HepG2 (cell line): ENCODE measurements around the gene CTXN1. TPM values are rescaled to one million over a fixed set of nuclear protein-coding genes. Genes with fewer than 3 reads are reported as not detected.

Experiments
- AHR ChIP-seq: IDR thresholded peaks from 2 replicates; pipeline ENCODE4 v1.6.1; 2018; ENCODE audit warnings: missing genetic modification reagents, missing compliant biosample characterization
- BCLAF1 ChIP-seq: fragments of 450-650 bp; IDR thresholded peaks from 2 replicates; pipeline ENCODE4 v1.6.1; 2017; ENCODE audit warnings: mild to moderate bottlenecking
- CBX2 ChIP-seq, 2 experiments: fragments of 200-600 bp in 1 of 2; sonication (generic); formaldehyde crosslinking in 1 of 2; IDR thresholded peaks; 2 replicates each; pipeline versions ENCODE4 v1.7.0 to v1.8.1; 2018 to 2022; ENCODE audit warnings: low read depth in 2 of 2, low read length in 1 of 2, mild to moderate bottlenecking in 1 of 2, missing genetic modification reagents in 1 of 2
- CSRNP1 ChIP-seq: sonication (generic); formaldehyde crosslinking; IDR thresholded peaks from 2 replicates; pipeline ENCODE4 v1.8.1; 2023; ENCODE audit warnings: mild to moderate bottlenecking, missing genetic modification reagents
- JDP2 ChIP-seq: sonication (generic); formaldehyde crosslinking; IDR thresholded peaks from 2 replicates; pipeline ENCODE4 v1.8.1; 2022; ENCODE audit warnings: missing genetic modification reagents, borderline replicate concordance
- KAT7 ChIP-seq: IDR thresholded peaks from 2 replicates; pipeline ENCODE4 v1.6.1; 2018; ENCODE audit warnings: borderline replicate concordance, missing compliant biosample characterization
- ONECUT2 ChIP-seq: sonication (generic); formaldehyde crosslinking; IDR thresholded peaks from 2 replicates; pipeline ENCODE4 v1.4.0; 2020; ENCODE audit warnings: missing genetic modification reagents
- SMAD9 ChIP-seq: sonication (generic); formaldehyde crosslinking; IDR thresholded peaks from 2 replicates; pipeline ENCODE4 v1.5.1; 2020; ENCODE audit warnings: mild to moderate bottlenecking, missing genetic modification reagents
- TCF7L2 ChIP-seq: IDR thresholded peaks from 2 replicates; pipeline ENCODE4 v1.6.1; 2011; ENCODE audit warnings: mild to moderate bottlenecking, low read depth, low read length, moderate library complexity
- TEAD2 ChIP-seq: sonication (generic); formaldehyde crosslinking; IDR thresholded peaks from 2 replicates; pipeline ENCODE4 v1.9.0; 2021; ENCODE audit warnings: missing genetic modification reagents
- ZBTB7A ChIP-seq: sonication (generic); formaldehyde crosslinking; IDR thresholded peaks from 2 replicates; pipeline ENCODE4 v1.8.0; 2022; ENCODE audit warnings: mild to moderate bottlenecking, missing genetic modification reagents
- ZKSCAN8 ChIP-seq: IDR thresholded peaks from 2 replicates; pipeline ENCODE4 v1.6.1; 2016; ENCODE audit warnings: borderline replicate concordance, missing genetic modification reagents, missing compliant biosample characterization
- ZNF253 ChIP-seq: sonication (generic); formaldehyde crosslinking; IDR thresholded peaks from 2 replicates; pipeline ENCODE4 v1.8.0; 2022; ENCODE audit warnings: mild to moderate bottlenecking, missing genetic modification reagents, borderline replicate concordance
- ZNF891 ChIP-seq: sonication (generic); formaldehyde crosslinking; IDR thresholded peaks from 2 replicates; pipeline ENCODE4 v1.5.0; 2020; ENCODE audit warnings: mild to moderate bottlenecking, missing genetic modification reagents
- polyA plus RNA-seq, 8 experiments: library from polyadenylated mRNA; depleted of rRNA in 3 of 8; stranded (reverse) in 7 of 8; unstranded in 1 of 8; fragments of >200 nt; fragmentation: Illumina TruSeq in 4 of 8; extraction: Trizol in 4 of 8; gene quantifications; 2 replicates each; pipeline versions ENCODE4 v1.2.1 to v1.2.3, GENCODE V29; 2011 to 2016; ENCODE audit warnings: low read depth in 4 of 8, missing spikeins in 1 of 8, mixed read lengths in 1 of 8; ENCODE audit not compliant: insufficient read depth in 1 of 8
- total RNA-seq, 5 experiments: library from RNA; depleted of rRNA; stranded (reverse); fragments of >200 nt; fragmentation: Illumina TruSeq; extraction: Trizol; gene quantifications; 2 replicates each; pipeline ENCODE4 v1.2.3, GENCODE V29; 2016; ENCODE audit warnings: low read depth in 1 of 5
- TF ChIP-seq, protein P1 (sequence below): sonication (generic); formaldehyde crosslinking; IDR thresholded peaks from 2 replicates; pipeline ENCODE4 v1.8.0; 2022; ENCODE audit warnings: mild to moderate bottlenecking, missing genetic modification reagents, moderate library complexity
- TF ChIP-seq, protein P2 (sequence below): sonication (generic); formaldehyde crosslinking; IDR thresholded peaks from 2 replicates; pipeline ENCODE4 v1.4.0; 2020; ENCODE audit warnings: mild to moderate bottlenecking, missing genetic modification reagents
- TF ChIP-seq, protein P3 (sequence below): sonication (generic); formaldehyde crosslinking; IDR thresholded peaks from 2 replicates; pipeline ENCODE4 v1.8.1; 2023; ENCODE audit warnings: mild to moderate bottlenecking, missing genetic modification reagents, borderline replicate concordance

CTXN1 gene
- total and polyA plus RNA-seq, 2 of the 13 experiments (the other 11 are each of a cell fraction or from before 2014, with no cell fraction given): 0.11 TPM; not detected in 1

- TF ChIP-seq, protein P1, sequence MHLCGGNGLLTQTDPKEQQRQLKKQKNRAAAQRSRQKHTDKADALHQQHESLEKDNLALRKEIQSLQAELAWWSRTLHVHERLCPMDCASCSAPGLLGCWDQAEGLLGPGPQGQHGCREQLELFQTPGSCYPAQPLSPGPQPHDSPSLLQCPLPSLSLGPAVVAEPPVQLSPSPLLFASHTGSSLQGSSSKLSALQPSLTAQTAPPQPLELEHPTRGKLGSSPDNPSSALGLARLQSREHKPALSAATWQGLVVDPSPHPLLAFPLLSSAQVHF (CRISPR knock-in tag): no peak
- TF ChIP-seq, protein P2, sequence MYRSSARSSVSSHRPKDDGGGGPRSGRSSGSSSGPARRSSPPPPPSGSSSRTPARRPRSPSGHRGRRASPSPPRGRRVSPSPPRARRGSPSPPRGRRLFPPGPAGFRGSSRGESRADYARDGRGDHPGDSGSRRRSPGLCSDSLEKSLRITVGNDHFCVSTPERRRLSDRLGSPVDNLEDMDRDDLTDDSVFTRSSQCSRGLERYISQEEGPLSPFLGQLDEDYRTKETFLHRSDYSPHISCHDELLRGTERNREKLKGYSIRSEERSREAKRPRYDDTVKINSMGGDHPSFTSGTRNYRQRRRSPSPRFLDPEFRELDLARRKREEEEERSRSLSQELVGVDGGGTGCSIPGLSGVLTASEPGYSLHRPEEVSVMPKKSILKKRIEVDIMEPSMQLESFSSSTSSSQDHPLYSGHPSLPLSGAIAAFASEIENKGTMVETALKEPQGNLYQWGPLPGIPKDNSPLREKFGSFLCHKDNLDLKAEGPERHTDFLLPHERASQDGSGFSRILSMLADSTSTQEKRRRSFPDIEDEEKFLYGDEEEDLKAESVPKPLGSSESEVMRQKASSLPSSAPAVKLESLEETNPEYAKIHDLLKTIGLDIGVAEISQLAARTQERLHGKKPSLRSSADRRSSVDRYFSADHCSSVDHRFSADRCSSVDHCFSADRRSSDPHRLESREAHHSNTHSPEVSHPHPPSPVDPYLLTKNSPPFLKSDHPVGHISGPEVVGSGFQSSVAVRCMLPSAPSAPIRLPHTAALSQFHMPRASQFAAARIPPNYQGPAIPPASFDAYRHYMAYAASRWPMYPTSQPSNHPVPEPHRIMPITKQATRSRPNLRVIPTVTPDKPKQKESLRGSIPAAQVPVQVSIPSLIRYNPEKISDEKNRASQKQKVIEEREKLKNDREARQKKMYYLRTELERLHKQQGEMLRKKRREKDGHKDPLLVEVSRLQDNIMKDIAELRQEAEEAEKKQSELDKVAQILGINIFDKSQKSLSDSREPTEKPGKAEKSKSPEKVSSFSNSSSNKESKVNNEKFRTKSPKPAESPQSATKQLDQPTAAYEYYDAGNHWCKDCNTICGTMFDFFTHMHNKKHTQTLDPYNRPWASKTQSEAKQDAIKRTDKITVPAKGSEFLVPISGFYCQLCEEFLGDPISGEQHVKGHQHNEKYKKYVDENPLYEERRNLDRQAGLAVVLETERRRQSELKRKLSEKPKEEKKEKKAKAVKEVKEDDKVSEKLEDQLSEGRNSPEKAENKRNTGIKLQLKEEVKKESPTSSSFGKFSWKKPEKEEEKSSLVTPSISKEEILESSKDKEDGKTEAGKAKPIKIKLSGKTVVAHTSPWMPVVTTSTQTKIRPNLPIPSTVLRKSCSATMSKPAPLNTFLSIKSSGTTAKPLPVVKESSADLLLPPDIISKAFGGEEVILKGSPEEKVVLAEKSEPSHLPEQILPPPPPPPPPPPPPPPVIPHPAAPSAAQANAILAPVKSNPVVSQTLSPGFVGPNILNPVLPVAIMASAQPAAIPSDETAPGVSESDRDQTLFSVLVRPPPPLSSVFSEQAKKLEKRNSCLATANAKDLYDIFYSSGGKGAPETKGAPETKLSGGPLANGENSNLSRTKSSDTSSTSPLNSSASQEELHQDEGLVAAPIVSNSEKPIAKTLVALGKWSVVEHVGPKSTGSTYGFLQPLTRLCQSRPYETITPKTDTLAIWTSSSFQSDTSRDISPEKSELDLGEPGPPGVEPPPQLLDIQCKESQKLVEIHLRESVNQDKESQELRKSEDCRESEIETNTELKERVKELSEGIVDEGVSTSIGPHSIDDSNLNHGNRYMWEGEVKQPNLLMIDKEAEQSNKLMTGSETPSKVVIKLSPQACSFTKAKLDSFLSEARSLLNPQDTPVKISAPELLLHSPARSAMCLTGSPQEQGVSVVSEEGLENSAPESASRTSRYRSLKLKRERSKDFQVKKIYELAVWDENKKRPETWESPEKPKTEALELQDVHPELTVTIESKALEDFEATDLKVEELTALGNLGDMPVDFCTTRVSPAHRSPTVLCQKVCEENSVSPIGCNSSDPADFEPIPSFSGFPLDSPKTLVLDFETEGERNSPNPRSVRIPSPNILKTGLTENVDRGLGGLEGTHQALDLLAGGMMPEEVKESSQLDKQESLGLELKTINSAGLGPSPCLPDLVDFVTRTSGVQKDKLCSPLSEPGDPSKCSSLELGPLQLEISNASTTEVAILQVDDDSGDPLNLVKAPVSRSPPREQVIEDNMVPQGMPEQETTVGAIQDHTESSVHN (CRISPR knock-in tag): no peak
- TF ChIP-seq ZNF253 (CRISPR knock-in tag) (no peak), ZKSCAN8 (CRISPR knock-in tag) (peak; percentile 52; the same call in 1 of the 2 replicates), KAT7 (CRISPR knock-in tag) (0 out of 2 replicates have a peak, but pooled peaks have one; percentile 43), ZBTB7A (CRISPR knock-in tag) (no peak), BCLAF1 (no peak), CBX2 (IDR thresholded peaks at IDR 0.05; ENCODE audit: low read depth, low read length) (no peak), CBX2 (CRISPR knock-in tag; IDR thresholded peaks at IDR 0.05; ENCODE audit: low read depth) (no peak), ZNF891 (CRISPR knock-in tag) (no peak), CSRNP1 (CRISPR knock-in tag) (no peak), TCF7L2 (no peak), TEAD2 (CRISPR knock-in tag) (no peak), AHR (CRISPR knock-in tag) (no peak), JDP2 (no peak), ONECUT2 (no peak), SMAD9 (no peak)
- TF ChIP-seq, protein P3, sequence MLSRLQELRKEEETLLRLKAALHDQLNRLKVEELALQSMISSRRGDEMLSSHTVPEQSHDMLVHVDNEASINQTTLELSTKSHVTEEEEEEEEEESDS (CRISPR knock-in tag): no peak
Measured at GRCh38 chr19:7897292-7897691, 28.6 kb downstream of the CTXN1 start (continued).
